Adrenal gland (tissue), 12 donors: ENCODE results near the gene KIAA0930. TPM values are rescaled to one million over a fixed set of nuclear protein-coding genes. Genes with fewer than 3 reads are reported as not detected.

Experiments
- DNase-seq, 7 donors: peaks; one replicate each; pipeline ENCODE4 v3.0.0-alpha.2; 2019 to 2020
- H3K27ac ChIP-seq, 5 donors: fragments of 200-600 bp; sonication (generic) in 4 of 5; 1 replicate in 3 of 5; 2 replicates in 2 of 5; pipeline versions ENCODE4 v1.5.1 to v1.8.0; 2016 to 2020; ENCODE audit warnings: mild to moderate bottlenecking in 1 of 5
- H3K27me3 ChIP-seq: fragments of 200-600 bp; 2 replicates; pipeline ENCODE4 v1.8.0; 2021
- H3K36me3 ChIP-seq, 2 donors: fragments of 200-600 bp; replicated peaks in 1 of 2; 1 replicate in 1 of 2; 2 replicates in 1 of 2; pipeline versions ENCODE4 v1.5.1 to v1.8.0; 2018 to 2022
- H3K4me1 ChIP-seq, 2 donors: fragments of 200-600 bp; replicated peaks in 1 of 2; 1 replicate in 1 of 2; 2 replicates in 1 of 2; pipeline versions ENCODE4 v1.5.1 to v1.8.0; 2018 to 2021
- H3K4me3 ChIP-seq, 4 donors: fragments of 200-600 bp; sonication (generic) in 3 of 4; one replicate each; pipeline ENCODE4 v1.5.1; 2016 to 2018
- H3K9me3 ChIP-seq, 3 donors: fragments of 200-600 bp; sonication (generic) in 1 of 3; replicated peaks in 1 of 3; 1 replicate in 2 of 3; 2 replicates in 1 of 3; pipeline versions ENCODE4 v1.5.1 to v1.8.0; 2016 to 2021
- CTCF ChIP-seq, 6 experiments: fragments of 450-650 bp in 4 of 6; fragments of 200-600 bp in 2 of 6; sonication (generic) in 1 of 6; IDR thresholded peaks; 1 replicate in 5 of 6; 2 replicates in 1 of 6; pipeline versions ENCODE4 v1.5.1 to v1.8.0; 2016 to 2021; ENCODE audit warnings: antibody characterized with exemption in 6 of 6, mild to moderate bottlenecking in 2 of 6, moderate library complexity in 1 of 6
- POLR2A ChIP-seq, 2 donors: fragments of 450-650 bp; IDR thresholded peaks; one replicate each; pipeline ENCODE4 v1.6.1; 2017; ENCODE audit warnings: antibody characterized with exemption in 2 of 2, mild to moderate bottlenecking in 2 of 2, moderate library complexity in 1 of 2
- WGBS, 4 donors: extraction: QIAGEN DNeasy Blood & Tissue Kit in 2 of 4; methylation state at CpG; one replicate each; pipeline versions ENCODE4 v1.1.5 to v1.1.7; 2013 to 2017; 5-methylcytosine and 5-hydroxymethylcytosine counted together
- intact Hi-C, 2 donors: fragments of 100-400 bp; cut with DNase I; formaldehyde crosslinking; loops; one replicate each; pipeline versions ENCODE4 v1.14.1 to v1.15.0; 2022 to 2023
- polyA plus RNA-seq, 3 donors: library from polyadenylated mRNA; stranded (reverse); fragments of 200-250 nt in 2 of 3; fragments of 350-450 nt in 1 of 3; fragmentation: Illumina TruSeq in 1 of 3; extraction: RNeasy Lipid Tissue Mini Kit (QIAGEN cat#74804) in 1 of 3; gene quantifications; one replicate each; pipeline ENCODE4 v1.2.3, GENCODE V29; 2013 to 2014
- total RNA-seq, 9 donors: library from RNA; depleted of rRNA in 4 of 9; stranded (reverse); fragments of >200 nt in 4 of 9; fragments of 120-200 nt in 1 of 9; fragmentation: NEBNext Ultra II Directional in 1 of 9; extraction: Animal tissue kit (Norgen Biotek cat#: 25700) in 1 of 9; gene quantifications; one replicate each; pipeline versions ENCODE4 v1.1.0 to v1.2.4, GENCODE V29; 2013 to 2023
- donor health status: healthy with polysubstance abuse.
- donor health status: Bipolar disorder and iron deficiency.
- donor health status: DM: yes; HTN: yes; CAD: no.
- donor health status: DM: no; HTN: no; CAD: no.
- donor health status: DM: no; HTN: no; CAD: no.
- donor health status: DM: yes; HTN: yes; CAD: no.

Gene KIAA0930
- total and polyA plus RNA-seq, 12 donors, result 40.3 to 183 (median 96.4) TPM

GRCh38 chr22:45154383-45154782, 86.3 kb downstream of the KIAA0930 start:
- TF ChIP-seq CTCF (IDR thresholded peaks at IDR 0.05), result no peak
- intact Hi-C loops, result no loop called here
- WGBS, 4 donors, result 78 to 82% (median 79%) methylated on average over 3 of the region's 3 CpGs
- Histone ChIP-seq H3K27ac (peak overlapping the region in 1 of 5 donors; percentile 61), H3K4me3 (no peak overlapping the region), H3K36me3 (no peaks in the 10 kb centered on the region), H3K9me3 (no peaks in the 10 kb centered on the region), H3K27me3 (no peaks in the 10 kb centered on the region), H3K4me1 (peaks cover 18 to 30% of the 10 kb centered on the region in 2 donors)
- no peak for DNase-seq

GRCh38 chr22:45151503-45151902, 89.2 kb downstream of the KIAA0930 start:
- H3K4me1 ChIP-seq, result peaks cover 0 to 12% of the 10 kb centered on the region in 2 donors
- DNase-seq, result no peak
- H3K27ac ChIP-seq, result no peak overlapping the region
- TF ChIP-seq CTCF (IDR thresholded peaks at IDR 0.05) (no peak), POLR2A (IDR thresholded peaks at IDR 0.05) (no peak)
- no peaks in the 10 kb centered on the region for H3K36me3 ChIP-seq
- H3K4me3 ChIP-seq, result no peak overlapping the region
- intact Hi-C loops, result no loop called here
- no peaks in the 10 kb centered on the region for H3K9me3 ChIP-seq
- H3K27me3 ChIP-seq, result no peaks in the 10 kb centered on the region
- 85 to 94% (median 93%) methylated on average over 6 of the region's 6 CpGs for WGBS, 4 donors

- intact Hi-C loops, result no loop called here
- Histone ChIP-seq H3K9me3 (no peaks in the 10 kb centered on the region), H3K36me3 (no peaks in the 10 kb centered on the region), H3K27me3 (no peaks in the 10 kb centered on the region), H3K27ac (no peak overlapping the region), H3K4me1 (peaks cover 0 to 11% of the 10 kb centered on the region in 2 donors), H3K4me3 (no peak overlapping the region)
- 47 to 96% (median 68%) methylated on average over 2 of the region's 2 CpGs for WGBS, 4 donors
- DNase-seq, result no peak
- TF ChIP-seq CTCF (IDR thresholded peaks at IDR 0.05) (no peak), POLR2A (IDR thresholded peaks at IDR 0.05) (no peak)
These were observed 90.6 kb downstream of the KIAA0930 start for GRCh38 chr22:45150139-45150538.

GRCh38 chr22:45149671-45150070, 91.0 kb downstream of the KIAA0930 start:
- DNase-seq, result no peak
- intact Hi-C loops, result no loop called here

More at GRCh38 chr22:45149671-45150070, 91.0 kb downstream of the KIAA0930 start:
- WGBS, 4 donors, result 86 to 95% (median 92%) methylated on average over 2 of the region's 2 CpGs
- H3K4me3 ChIP-seq, result no peak overlapping the region
- H3K27ac ChIP-seq, result no peak overlapping the region
- peaks cover 0 to 7% of the 10 kb centered on the region in 2 donors for H3K4me1 ChIP-seq
- no peaks in the 10 kb centered on the region for H3K27me3 ChIP-seq
- TF ChIP-seq POLR2A (IDR thresholded peaks at IDR 0.05) (no peak), CTCF (IDR thresholded peaks at IDR 0.05) (no peak)
- no peaks in the 10 kb centered on the region for H3K9me3 ChIP-seq
- H3K36me3 ChIP-seq, result no peaks in the 10 kb centered on the region
